ENCODE results near the gene RNF168. TPM values are rescaled to one million over a fixed set of nuclear protein-coding genes. Genes with fewer than 3 reads are reported as not detected.
A peak's percentile ranks its signal among the peaks of the same experiment; 100 is the strongest.

RNF168 gene
- polyA plus RNA-seq, 2 of the 4 experiments (the other 2 are of a cell fraction), result 3.8 to 5.9 TPM

- no peak for TF ChIP-seq KDM5A (IDR thresholded peaks at IDR 0.05)
- TF ChIP-seq SMC3 (IDR thresholded peaks at IDR 0.05), result peak; percentile 30; the same call in 2 of the 3 replicates
- peak; percentile 43 for TF ChIP-seq CTCF (IDR thresholded peaks at IDR 0.05)
- TF ChIP-seq RAD21 (conservative IDR thresholded peaks at IDR 0.05 in 1 of 2, IDR thresholded peaks at IDR 0.05 in 1 of 2), result peak; percentile 49 to 51; a peak in 4 of 5 replicates
- FAIRE-seq (no peak), DNase-seq (ENCODE audit: low read depth in 1 of 2, low spot score in 1 of 2) (no peak), ATAC-seq (peak; percentile 39 to 72; a peak in 3 of 6 replicates)
- H3K9me3 ChIP-seq, result no peaks in the 10 kb centered on the region
- H3K27ac ChIP-seq, result no peak overlapping the region
- ChIA-PET POLR2A (no interaction called here), CTCF (interaction anchor here (0.7 to 2.1 kb wide), 15 partner anchors 8 to 233 kb away, joined by 3 to 12 read pairs (median 3); no protein-coding TSS in a partner anchor)
- no peak overlapping the region for H3K4me2 ChIP-seq
- WGBS (ENCODE audit: missing lambda C conversion rate), result 81% methylated on average over 8 of the region's 8 CpGs
- H3K4me1 ChIP-seq, result no peaks in the 10 kb centered on the region
- H3K4me3 ChIP-seq, result no peak overlapping the region
Observed at GRCh38 chr3:196486263-196486662, 17.3 kb downstream of the RNF168 start.

- Histone ChIP-seq H3K4me2 (no peak overlapping the region), H3K27ac (no peak overlapping the region), H3K9me3 (no peaks in the 10 kb centered on the region), H3K4me3 (no peak overlapping the region), H3K4me1 (no peaks in the 10 kb centered on the region)
- ATAC-seq (no peak), FAIRE-seq (no peak), DNase-seq (ENCODE audit: low read depth in 1 of 2, low spot score in 1 of 2) (no peak)
- ChIA-PET CTCF (interaction anchor here (1.6 kb wide), 1 partner anchor 9 kb away, joined by 4 read pairs; no protein-coding TSS in a partner anchor), POLR2A (no interaction called here)
- TF ChIP-seq CHD4 (IDR thresholded peaks at IDR 0.05; ENCODE audit: borderline replicate concordance) (no peak), ZFP36 (IDR thresholded peaks at IDR 0.05; ENCODE audit: borderline replicate concordance, partially characterized antibody) (no peak), JUNB (IDR thresholded peaks at IDR 0.05) (no peak), MAZ (IDR thresholded peaks at IDR 0.05; ENCODE audit: borderline replicate concordance, low read depth, low read length) (no peak), POLR2A (IDR thresholded peaks at IDR 0.05; ENCODE audit: low read length) (no peak), SMC3 (IDR thresholded peaks at IDR 0.05) (no peak), ZC3H11A (IDR thresholded peaks at IDR 0.05) (no peak), NR3C1 (IDR thresholded peaks at IDR 0.05) (no peak), NFE2L2 (conservative IDR thresholded peaks at IDR 0.05; ENCODE audit: low read length) (no peak), HES2 (IDR thresholded peaks at IDR 0.05) (no peak), RARB (CRISPR knock-in tag; IDR thresholded peaks at IDR 0.05) (no peak)
- TF ChIP-seq, protein P1, sequence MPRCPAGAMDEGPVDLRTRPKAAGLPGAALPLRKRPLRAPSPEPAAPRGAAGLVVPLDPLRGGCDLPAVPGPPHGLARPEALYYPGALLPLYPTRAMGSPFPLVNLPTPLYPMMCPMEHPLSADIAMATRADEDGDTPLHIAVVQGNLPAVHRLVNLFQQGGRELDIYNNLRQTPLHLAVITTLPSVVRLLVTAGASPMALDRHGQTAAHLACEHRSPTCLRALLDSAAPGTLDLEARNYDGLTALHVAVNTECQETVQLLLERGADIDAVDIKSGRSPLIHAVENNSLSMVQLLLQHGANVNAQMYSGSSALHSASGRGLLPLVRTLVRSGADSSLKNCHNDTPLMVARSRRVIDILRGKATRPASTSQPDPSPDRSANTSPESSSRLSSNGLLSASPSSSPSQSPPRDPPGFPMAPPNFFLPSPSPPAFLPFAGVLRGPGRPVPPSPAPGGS (IDR thresholded peaks at IDR 0.05), result no peak
- TF ChIP-seq, protein P2, sequence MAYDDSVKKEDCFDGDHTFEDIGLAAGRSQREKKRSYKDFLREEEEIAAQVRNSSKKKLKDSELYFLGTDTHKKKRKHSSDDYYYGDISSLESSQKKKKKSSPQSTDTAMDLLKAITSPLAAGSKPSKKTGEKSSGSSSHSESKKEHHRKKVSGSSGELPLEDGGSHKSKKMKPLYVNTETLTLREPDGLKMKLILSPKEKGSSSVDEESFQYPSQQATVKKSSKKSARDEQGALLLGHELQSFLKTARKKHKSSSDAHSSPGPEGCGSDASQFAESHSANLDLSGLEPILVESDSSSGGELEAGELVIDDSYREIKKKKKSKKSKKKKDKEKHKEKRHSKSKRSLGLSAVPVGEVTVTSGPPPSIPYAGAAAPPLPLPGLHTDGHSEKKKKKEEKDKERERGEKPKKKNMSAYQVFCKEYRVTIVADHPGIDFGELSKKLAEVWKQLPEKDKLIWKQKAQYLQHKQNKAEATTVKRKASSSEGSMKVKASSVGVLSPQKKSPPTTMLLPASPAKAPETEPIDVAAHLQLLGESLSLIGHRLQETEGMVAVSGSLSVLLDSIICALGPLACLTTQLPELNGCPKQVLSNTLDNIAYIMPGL (CRISPR knock-in tag; IDR thresholded peaks at IDR 0.05; ENCODE audit: borderline replicate concordance), result no peak
- TF ChIP-seq, protein P3, sequence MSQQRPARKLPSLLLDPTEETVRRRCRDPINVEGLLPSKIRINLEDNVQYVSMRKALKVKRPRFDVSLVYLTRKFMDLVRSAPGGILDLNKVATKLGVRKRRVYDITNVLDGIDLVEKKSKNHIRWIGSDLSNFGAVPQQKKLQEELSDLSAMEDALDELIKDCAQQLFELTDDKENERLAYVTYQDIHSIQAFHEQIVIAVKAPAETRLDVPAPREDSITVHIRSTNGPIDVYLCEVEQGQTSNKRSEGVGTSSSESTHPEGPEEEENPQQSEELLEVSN (IDR thresholded peaks at IDR 0.05; ENCODE audit: borderline replicate concordance, low read depth), result no peak
- 95% methylated on average over 4 of the region's 4 CpGs for WGBS (ENCODE audit: missing lambda C conversion rate)
Observed at GRCh38 chr3:196477678-196478077, 25.9 kb downstream of the RNF168 start.

DNA sequence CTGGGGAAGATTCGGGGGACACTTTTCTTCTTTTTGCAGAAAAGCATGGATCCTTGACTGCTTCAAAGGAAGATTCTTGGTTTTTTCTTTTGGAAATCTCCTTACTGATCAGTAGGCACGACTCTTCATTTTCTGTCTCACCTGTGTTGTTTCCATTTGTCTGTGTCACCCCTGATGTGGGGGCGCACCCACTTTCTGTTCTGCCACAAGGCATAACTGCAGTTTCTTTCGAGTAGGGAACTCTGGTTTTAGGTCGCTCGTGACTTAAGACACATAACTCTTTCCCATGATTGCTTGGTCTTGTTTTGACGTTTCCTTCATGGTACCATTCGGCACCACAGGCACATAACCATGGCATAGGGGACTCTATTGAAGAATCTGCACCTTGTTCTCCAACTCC lies 31.3 kb downstream of the RNF168 start:
- ChIA-PET CTCF (interaction anchor here (1.7 kb wide), 1 partner anchor 15 kb away, joined by 4 read pairs; no protein-coding TSS in a partner anchor), POLR2A (no interaction called here)
- Histone ChIP-seq H3K4me3 (no peak overlapping the region), H3K4me2 (no peak overlapping the region), H3K4me1 (no peaks in the 10 kb centered on the region), H3K9me3 (no peaks in the 10 kb centered on the region), H3K27ac (no peak overlapping the region)
- no peak for ATAC-seq
- no peak for DNase-seq (ENCODE audit: low read depth in 1 of 2, low spot score in 1 of 2)
- WGBS (ENCODE audit: missing lambda C conversion rate), result 82% methylated on average over 8 of the region's 8 CpGs
- no peak for FAIRE-seq
- no peak for TF ChIP-seq PBX3 (IDR thresholded peaks at IDR 0.05)
- TF ChIP-seq JUNB (IDR thresholded peaks at IDR 0.05), result no peak
- TF ChIP-seq CBX8 (IDR thresholded peaks at IDR 0.05), result no peak
- TF ChIP-seq MAZ (IDR thresholded peaks at IDR 0.05; ENCODE audit: borderline replicate concordance, low read depth, low read length), result no peak
- no peak for TF ChIP-seq FOSL2 (IDR thresholded peaks at IDR 0.05)
- no peak for TF ChIP-seq FOSL2 (CRISPR knock-in tag; IDR thresholded peaks at IDR 0.05)
- TF ChIP-seq, protein P4, sequence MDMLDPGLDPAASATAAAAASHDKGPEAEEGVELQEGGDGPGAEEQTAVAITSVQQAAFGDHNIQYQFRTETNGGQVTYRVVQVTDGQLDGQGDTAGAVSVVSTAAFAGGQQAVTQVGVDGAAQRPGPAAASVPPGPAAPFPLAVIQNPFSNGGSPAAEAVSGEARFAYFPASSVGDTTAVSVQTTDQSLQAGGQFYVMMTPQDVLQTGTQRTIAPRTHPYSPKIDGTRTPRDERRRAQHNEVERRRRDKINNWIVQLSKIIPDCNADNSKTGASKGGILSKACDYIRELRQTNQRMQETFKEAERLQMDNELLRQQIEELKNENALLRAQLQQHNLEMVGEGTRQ (IDR thresholded peaks at IDR 0.05), result no peak
- TF ChIP-seq MAX (IDR thresholded peaks at IDR 0.05), result no peak
- TF ChIP-seq CBX2 (IDR thresholded peaks at IDR 0.05; ENCODE audit: borderline replicate concordance, low read depth), result no peak
- no peak for TF ChIP-seq ATOH8 (CRISPR knock-in tag; IDR thresholded peaks at IDR 0.05; ENCODE audit: low read depth)
